ENCODE measurements around the gene DDR2.
"Not testable (repeated sequence)": the region's sequence is repeated elsewhere in the genome, so short reads cannot be mapped to it uniquely, and the experiment has no call there.

The DDR2 gene

GRCh38 chr1:162632217-162632666 lies at the start of gene DDR2:
Gene DDR2, plus strand, starts transcription at chr1:162632464. Its CDS starts 86,600 bp downstream, at chr1:162719064.
- DNase-seq, result peak; percentile 93

- DNase-seq, result not testable (repeated sequence)
Observed at GRCh38 chr1:162582901-162583300, 49.4 kb upstream of the DDR2 start.

- DNase-seq, result not testable (repeated sequence)
Observed at GRCh38 chr1:162585101-162585500, 47.2 kb upstream of the DDR2 start.

GRCh38 chr1:162587347-162587746 lies 44.9 kb upstream of the DDR2 start:
- no peak for DNase-seq

GRCh38 chr1:162587761-162588260 lies 44.5 kb upstream of the DDR2 start:
- DNase-seq, result no peak

- no peak for DNase-seq
Observed at GRCh38 chr1:162590101-162590500, 42.2 kb upstream of the DDR2 start.

GRCh38 chr1:162590686-162591085 lies 41.6 kb upstream of the DDR2 start:
- no peak for DNase-seq

- DNase-seq, result no peak
Observed at GRCh38 chr1:162596514-162597170, 35.6 kb upstream of the DDR2 start.

GRCh38 chr1:162599451-162599850 lies 32.8 kb upstream of the DDR2 start:
- DNase-seq, result no peak

GRCh38 chr1:162603117-162603516 lies 29.1 kb upstream of the DDR2 start:
- not testable (repeated sequence) for DNase-seq

- no peak for DNase-seq
Observed at GRCh38 chr1:162605225-162605927, 26.9 kb upstream of the DDR2 start.

- DNase-seq, result no peak
Observed at GRCh38 chr1:162609306-162609705, 23.0 kb upstream of the DDR2 start.

GRCh38 chr1:162612606-162613400 lies 19.5 kb upstream of the DDR2 start:
- DNase-seq, result no peak

- DNase-seq, result no peak
Observed at GRCh38 chr1:162616848-162617247, 15.4 kb upstream of the DDR2 start.

GRCh38 chr1:162617513-162617912 lies 14.8 kb upstream of the DDR2 start:
- DNase-seq, result no peak

- DNase-seq, result no peak
Observed at GRCh38 chr1:162619076-162619475, 13.2 kb upstream of the DDR2 start.

GRCh38 chr1:162621256-162621655 lies 11.0 kb upstream of the DDR2 start:
- DNase-seq, result no peak

- no peak for DNase-seq
Observed at GRCh38 chr1:162625679-162626078, 6.6 kb upstream of the DDR2 start.

GRCh38 chr1:162626094-162626493 lies 6.2 kb upstream of the DDR2 start:
- DNase-seq, result peak; percentile 82

- DNase-seq, result no peak
Observed at GRCh38 chr1:162626761-162627160, 5.5 kb upstream of the DDR2 start.

GRCh38 chr1:162627662-162628296 lies 4.5 kb upstream of the DDR2 start:
- no peak for DNase-seq

GRCh38 chr1:162629077-162629627 lies 3.1 kb upstream of the DDR2 start:
- DNase-seq, result no peak

- DNase-seq, result no peak
Observed at GRCh38 chr1:162629651-162630050, 2.6 kb upstream of the DDR2 start.
